Right forelimb (tissue), 1 donor: ENCODE results near the gene SLC23A2.
"Not testable (repeated sequence)": the region's sequence is repeated elsewhere in the genome, so short reads cannot be mapped to it uniquely, and the experiment has no call there.

Source experiments
- DNase-seq: peaks from one replicate; pipeline ENCODE4 v3.0.0-alpha.2; 2018

Gene SLC23A2

GRCh38 chr20:4898282-4899244, 102.7 kb downstream of the SLC23A2 start:
- DNase-seq: no peak

GRCh38 chr20:4897600-4897999, 103.7 kb downstream of the SLC23A2 start:
- no peak for DNase-seq

- no peak for DNase-seq
Measured at GRCh38 chr20:4896971-4897497, 104.3 kb downstream of the SLC23A2 start.

GRCh38 chr20:4896119-4896702, 105.1 kb downstream of the SLC23A2 start:
- DNase-seq: no peak

- DNase-seq: no peak
Measured at GRCh38 chr20:4894981-4895381, 106.3 kb downstream of the SLC23A2 start.

- no peak for DNase-seq
Measured at GRCh38 chr20:4894409-4894808, 106.9 kb downstream of the SLC23A2 start.

- DNase-seq: no peak
Measured at GRCh38 chr20:4893709-4894108, 107.6 kb downstream of the SLC23A2 start.

- DNase-seq: no peak
Measured at GRCh38 chr20:4891997-4892396, 109.3 kb downstream of the SLC23A2 start.

GRCh38 chr20:4891190-4891763, 110.0 kb downstream of the SLC23A2 start:
- no peak for DNase-seq

- DNase-seq: no peak
Measured at GRCh38 chr20:4889446-4889845, 111.9 kb downstream of the SLC23A2 start.

- no peak for DNase-seq
Measured at GRCh38 chr20:4887586-4887985, 113.7 kb downstream of the SLC23A2 start.

GRCh38 chr20:4886771-4887527, 114.4 kb downstream of the SLC23A2 start:
- no peak for DNase-seq

- DNase-seq: no peak
Measured at GRCh38 chr20:4885877-4886276, 115.4 kb downstream of the SLC23A2 start.

- DNase-seq: no peak
Measured at GRCh38 chr20:4883546-4883945, 117.8 kb downstream of the SLC23A2 start.

GRCh38 chr20:4883051-4883450, 118.3 kb downstream of the SLC23A2 start:
- DNase-seq: no peak

GRCh38 chr20:4881006-4881730, 120.1 kb downstream of the SLC23A2 start:
- DNase-seq: no peak

- no peak for DNase-seq
Measured at GRCh38 chr20:4880051-4880450, 121.3 kb downstream of the SLC23A2 start.

GRCh38 chr20:4878099-4878498, 123.2 kb downstream of the SLC23A2 start:
- not testable (repeated sequence) for DNase-seq

GRCh38 chr20:4876731-4877130, 124.6 kb downstream of the SLC23A2 start:
- no peak for DNase-seq

GRCh38 chr20:4876301-4876700, 125.0 kb downstream of the SLC23A2 start:
- DNase-seq: no peak

GRCh38 chr20:4875578-4876067, 125.7 kb downstream of the SLC23A2 start:
- DNase-seq: no peak

- DNase-seq: no peak
Measured at GRCh38 chr20:4873396-4873795, 127.9 kb downstream of the SLC23A2 start.
